Lower lobe of right lung (tissue), 2 donors: ENCODE measurements around the gene NIPAL3. TPM values are rescaled to one million over a fixed set of nuclear protein-coding genes. Genes with fewer than 3 reads are reported as not detected.

Source experiments
- ATAC-seq, 2 donors: fragments of 200-7000 bp; cut with Tn5 transposase; one replicate each; pipeline ENCODE4 v1.9.1; 2020 to 2022; ENCODE audit warnings: mild to moderate bottlenecking in 2 of 2, moderate library complexity in 2 of 2
- DNase-seq: peaks from one replicate; pipeline ENCODE4 v3.0.0-alpha.2; 2020
- H3K27ac ChIP-seq: fragments of 200-600 bp; one replicate; pipeline ENCODE4 v1.8.0; 2022
- H3K27me3 ChIP-seq: fragments of 200-600 bp; one replicate; pipeline ENCODE4 v1.8.0; 2022; ENCODE audit warnings: low read depth
- H3K36me3 ChIP-seq: fragments of 200-600 bp; one replicate; pipeline ENCODE4 v1.8.0; 2022; ENCODE audit warnings: mild to moderate bottlenecking
- H3K4me1 ChIP-seq: fragments of 200-600 bp; one replicate; pipeline ENCODE4 v1.8.0; 2022
- H3K4me3 ChIP-seq: fragments of 200-600 bp; one replicate; pipeline ENCODE4 v1.8.0; 2022; ENCODE audit warnings: mild to moderate bottlenecking
- H3K9me3 ChIP-seq: fragments of 200-600 bp; one replicate; pipeline ENCODE4 v1.8.0; 2022
- CTCF ChIP-seq: fragments of 200-600 bp; IDR thresholded peaks from one replicate; pipeline ENCODE4 v1.8.0; 2022; ENCODE audit warnings: antibody characterized with exemption, mild to moderate bottlenecking
- intact Hi-C: fragments of 100-400 bp; cut with DNase I; formaldehyde crosslinking; loops from one replicate; pipeline ENCODE4 v1.11.0; 2022
- total RNA-seq: library from RNA; stranded (reverse); fragmentation: NEBNext Ultra II Directional; extraction: Animal tissue kit (Norgen Biotek cat#: 25700); gene quantifications from one replicate; pipeline ENCODE4 v1.2.1, GENCODE V29; 2021
- donor health status: DM: no; HTN: yes; CAD: no; lungs with severe emphysema.

NIPAL3 gene
- total RNA-seq, 1 donor from 2014 or later, result 38.0 TPM

GRCh38 chr1:24502709-24503058 lies 87.1 kb downstream of the NIPAL3 start, which contains the start of gene RCAN3:
TSS of gene RCAN3 (plus strand) at chr1:24502836. CDS start at chr1:24514373, 11,537 bp downstream.
- H3K27me3 ChIP-seq, result no peaks in the 10 kb centered on the region
- H3K4me1 ChIP-seq, result peaks cover 24% of the 10 kb centered on the region
- peak within 1 kb of the TSS; percentile 76 for H3K4me3 ChIP-seq
- H3K9me3 ChIP-seq, result no peaks in the 10 kb centered on the region
- intact Hi-C loops, result no loop called here
- H3K27ac ChIP-seq, result peak within 1 kb of the TSS; percentile 92
- H3K36me3 ChIP-seq, result no peaks in the 10 kb centered on the region
- ATAC-seq (peak; percentile 98), DNase-seq (peak; percentile 93)
- TF ChIP-seq CTCF, result no peak

- TF ChIP-seq CTCF, result no peak
- H3K27ac ChIP-seq, result peak overlapping the region; percentile 92
- DNase-seq, result no peak
These were observed 87.6 kb downstream of the NIPAL3 start for GRCh38 chr1:24503059-24503751.

GRCh38 chr1:24503870-24504523 lies 88.4 kb downstream of the NIPAL3 start:
- Histone ChIP-seq H3K27me3 (no peaks in the 10 kb centered on the region), H3K4me1 (peaks cover 24% of the 10 kb centered on the region), H3K27ac (no peak overlapping the region), H3K9me3 (no peaks in the 10 kb centered on the region), H3K4me3 (peak overlapping the region; percentile 76), H3K36me3 (no peaks in the 10 kb centered on the region)
- intact Hi-C loops, result no loop called here
- no peak for ATAC-seq
- TF ChIP-seq CTCF, result no peak
- DNase-seq, result no peak

More at GRCh38 chr1:24503059-24503751, 87.6 kb downstream of the NIPAL3 start:
- intact Hi-C loops, result no loop called here
- ATAC-seq, result no peak
- Histone ChIP-seq H3K9me3 (no peaks in the 10 kb centered on the region), H3K27me3 (no peaks in the 10 kb centered on the region), H3K36me3 (no peaks in the 10 kb centered on the region), H3K4me3 (peak overlapping the region; percentile 76), H3K4me1 (peaks cover 24% of the 10 kb centered on the region)

GRCh38 chr1:24504560-24504959 lies 89.0 kb downstream of the NIPAL3 start:
- Histone ChIP-seq H3K27me3 (no peaks in the 10 kb centered on the region), H3K36me3 (no peaks in the 10 kb centered on the region), H3K4me3 (no peak overlapping the region), H3K9me3 (no peaks in the 10 kb centered on the region), H3K27ac (no peak overlapping the region), H3K4me1 (peaks cover 24% of the 10 kb centered on the region)
- ATAC-seq, result no peak
- no peak for DNase-seq
- TF ChIP-seq CTCF, result no peak
- intact Hi-C loops, result no loop called here

- DNase-seq (no peak), ATAC-seq (no peak)
- no peak overlapping the region for H3K27ac ChIP-seq
- TF ChIP-seq CTCF, result no peak
- no peaks in the 10 kb centered on the region for H3K27me3 ChIP-seq
- intact Hi-C loops, result no loop called here
- H3K9me3 ChIP-seq, result no peaks in the 10 kb centered on the region
- H3K4me1 ChIP-seq, result peaks cover 24% of the 10 kb centered on the region
- no peaks in the 10 kb centered on the region for H3K36me3 ChIP-seq
- no peak overlapping the region for H3K4me3 ChIP-seq
These were observed 90.2 kb downstream of the NIPAL3 start for GRCh38 chr1:24505816-24506215.
